ENCODE data around the gene ZAP70. TPM values are rescaled to one million over a fixed set of nuclear protein-coding genes. Genes with fewer than 3 reads are reported as not detected.

Gene ZAP70
- total RNA-seq, 2 donors from 2014 or later = 2.2 to 3.4 TPM

GRCh38 chr2:97766567-97766966 lies 53.2 kb downstream of the ZAP70 start:
- Histone ChIP-seq H3K4me1 (no peaks in the 10 kb centered on the region), H3K27ac (no peak overlapping the region), H3K4me3 (no peak overlapping the region), H3K36me3 (peaks cover 10% of the 10 kb centered on the region), H3K9ac (ENCODE audit: low read depth in 2 of 2, low read length in 2 of 2) (no peak overlapping the region), H3K9me3 (no peaks in the 10 kb centered on the region), H3K27me3 (no peaks in the 10 kb centered on the region)
- intact Hi-C loops (cut with DNase I) = no loop called here
- no peak for TF ChIP-seq CTCF (IDR thresholded peaks at IDR 0.05)
- DNase-seq = no peak

GRCh38 chr2:97769308-97769707 lies 55.9 kb downstream of the ZAP70 start:
- Histone ChIP-seq H3K36me3 (peaks cover 10% of the 10 kb centered on the region), H3K9me3 (no peaks in the 10 kb centered on the region), H3K27me3 (no peaks in the 10 kb centered on the region), H3K4me3 (no peak overlapping the region), H3K4me1 (no peaks in the 10 kb centered on the region), H3K27ac (no peak overlapping the region), H3K9ac (ENCODE audit: low read depth in 2 of 2, low read length in 2 of 2) (no peak overlapping the region)
- no peak for DNase-seq
- TF ChIP-seq CTCF (IDR thresholded peaks at IDR 0.05) = no peak
- intact Hi-C loops (cut with DNase I) = no loop called here

GRCh38 chr2:97769711-97770110 lies 56.3 kb downstream of the ZAP70 start:
- no peak for TF ChIP-seq CTCF (IDR thresholded peaks at IDR 0.05)
- Histone ChIP-seq H3K36me3 (peaks cover 10% of the 10 kb centered on the region), H3K9me3 (no peaks in the 10 kb centered on the region), H3K4me3 (no peak overlapping the region), H3K27ac (no peak overlapping the region), H3K9ac (ENCODE audit: low read depth in 2 of 2, low read length in 2 of 2) (no peak overlapping the region), H3K27me3 (no peaks in the 10 kb centered on the region), H3K4me1 (no peaks in the 10 kb centered on the region)
- DNase-seq = no peak
- intact Hi-C loops (cut with DNase I) = no loop called here

GRCh38 chr2:97770445-97770844 lies 57.1 kb downstream of the ZAP70 start:
- no peak for TF ChIP-seq CTCF (IDR thresholded peaks at IDR 0.05)
- H3K36me3 ChIP-seq = peaks cover 10% of the 10 kb centered on the region
- intact Hi-C loops (cut with DNase I) = no loop called here
- H3K27me3 ChIP-seq = no peaks in the 10 kb centered on the region
- H3K4me1 ChIP-seq = no peaks in the 10 kb centered on the region
- no peak overlapping the region for H3K4me3 ChIP-seq
- no peak overlapping the region for H3K9ac ChIP-seq (ENCODE audit: low read depth in 2 of 2, low read length in 2 of 2)
- DNase-seq = no peak
- H3K9me3 ChIP-seq = no peaks in the 10 kb centered on the region
- H3K27ac ChIP-seq = no peak overlapping the region

GRCh38 chr2:97774425-97774824 lies 61.0 kb downstream of the ZAP70 start:
- no peak overlapping the region for H3K4me3 ChIP-seq
- no peak overlapping the region for H3K27ac ChIP-seq
- no peak overlapping the region for H3K9ac ChIP-seq (ENCODE audit: low read depth in 2 of 2, low read length in 2 of 2)
- no peaks in the 10 kb centered on the region for H3K27me3 ChIP-seq
- H3K4me1 ChIP-seq = no peaks in the 10 kb centered on the region
- intact Hi-C loops (cut with DNase I) = no loop called here
- DNase-seq = no peak
- H3K9me3 ChIP-seq = no peaks in the 10 kb centered on the region
- H3K36me3 ChIP-seq = no peaks in the 10 kb centered on the region
- TF ChIP-seq CTCF (IDR thresholded peaks at IDR 0.05) = no peak

- no peak for DNase-seq
- Histone ChIP-seq H3K27me3 (no peaks in the 10 kb centered on the region), H3K9ac (ENCODE audit: low read depth in 2 of 2, low read length in 2 of 2) (no peak overlapping the region), H3K9me3 (no peaks in the 10 kb centered on the region), H3K4me1 (no peaks in the 10 kb centered on the region), H3K4me3 (no peak overlapping the region), H3K27ac (no peak overlapping the region), H3K36me3 (no peaks in the 10 kb centered on the region)
- intact Hi-C loops (cut with DNase I) = no loop called here
- no peak for TF ChIP-seq CTCF (IDR thresholded peaks at IDR 0.05)
Observed at GRCh38 chr2:97775074-97775473, 61.7 kb downstream of the ZAP70 start.

Data from colonic mucosa (tissue), 4 donors.